SK-N-SH (cell line): Measurements from ENCODE around the gene MTFMT. TPM values are rescaled to one million over a fixed set of nuclear protein-coding genes. Genes with fewer than 3 reads are reported as not detected.

Source experiments
- CTCF ChIA-PET: fragments of 300-600, 350-600 bp; formaldehyde crosslinking; extraction: SDS; loops from one replicate; lab custom pipeline; 2021; lab: Yijun Ruan, JAX
- POLR2A ChIA-PET: fragments of 350-600 bp; sonication (Branson Sonifier 250); formaldehyde crosslinking; extraction: SDS; loops from one replicate; lab custom pipeline; 2020; ENCODE audit warnings: antibody characterized with exemption, inconsistent platforms; lab: Yijun Ruan, JAX
- DNase-seq: peaks from one replicate; pipeline ENCODE4 v3.0.0; 2012
- H2AFZ ChIP-seq: fragments of 200-600 bp; sonication (generic); 2 replicates; pipeline ENCODE4 v1.8.1; 2016; ENCODE audit warnings: antibody characterized with exemption, mild to moderate bottlenecking, low read depth
- H3F3A ChIP-seq: fragments of 200-600 bp; sonication (generic); replicated peaks from 2 replicates; pipeline ENCODE3; 2016; ENCODE audit warnings: antibody characterized with exemption, mild to moderate bottlenecking; ENCODE audit not compliant: insufficient read depth
- H3K27ac ChIP-seq, 2 experiments: fragments of 200-500 bp in 1 of 2; fragments of 200-600 bp in 1 of 2; sonication (Bioruptor generic) in 1 of 2; sonication (generic), shearing (Covaris generic) in 1 of 2; 2 replicates each; pipeline versions ENCODE4 v1.5.1 to v1.6.1; 2014 to 2016; ENCODE audit warnings: low read depth in 2 of 2, inconsistent platforms in 1 of 2, low read length in 1 of 2, mild to moderate bottlenecking in 1 of 2, mixed read lengths in 1 of 2
- H3K27me3 ChIP-seq: fragments of 200-600 bp; sonication (generic), shearing (Covaris generic); 2 replicates; pipeline ENCODE4 v1.6.1; 2016; ENCODE audit warnings: mixed run types; ENCODE audit not compliant: insufficient read depth
- H3K36me3 ChIP-seq, 2 experiments: fragments of 200-500 bp in 1 of 2; fragments of 200-600 bp in 1 of 2; sonication (Bioruptor generic) in 1 of 2; sonication (generic) in 1 of 2; replicated peaks in 1 of 2; 2 replicates each; pipeline versions ENCODE3 to v1.5.1; 2014 to 2016; ENCODE audit warnings: low read length in 1 of 2, mild to moderate bottlenecking in 1 of 2; ENCODE audit not compliant: insufficient read depth in 2 of 2, control insufficient read depth in 1 of 2
- H3K4me1 ChIP-seq, 2 experiments: fragments of 200-500 bp in 1 of 2; fragments of 200-600 bp in 1 of 2; sonication (Bioruptor generic) in 1 of 2; sonication (generic), shearing (Covaris generic) in 1 of 2; 2 replicates each; pipeline versions ENCODE4 v1.5.1 to v1.6.1; 2014 to 2016; ENCODE audit warnings: low read depth in 1 of 2, low read length in 1 of 2, mixed run types in 1 of 2; ENCODE audit not compliant: insufficient read depth in 2 of 2, control insufficient read depth in 1 of 2
- H3K4me2 ChIP-seq: fragments of 200-600 bp; sonication (generic), shearing (Covaris generic); 2 replicates; pipeline ENCODE4 v1.6.1; 2017; ENCODE audit warnings: mixed run types
- H3K4me3 ChIP-seq, 2 experiments: fragments of 200-500 bp in 1 of 2; fragments of 200-600 bp in 1 of 2; sonication (Bioruptor generic) in 1 of 2; sonication (generic), shearing (Covaris generic) in 1 of 2; 2 replicates each; pipeline versions ENCODE4 v1.5.1 to v1.8.1; 2014 to 2016; ENCODE audit warnings: low read depth in 2 of 2, inconsistent platforms in 1 of 2, low read length in 1 of 2, mild to moderate bottlenecking in 1 of 2, mixed read lengths in 1 of 2, moderate library complexity in 1 of 2
- H3K79me2 ChIP-seq: fragments of 200-600 bp; sonication (generic); 2 replicates; pipeline ENCODE4 v1.8.1; 2017; ENCODE audit warnings: mild to moderate bottlenecking; ENCODE audit not compliant: insufficient read depth
- H3K9ac ChIP-seq: fragments of 200-600 bp; sonication (generic); 2 replicates; pipeline ENCODE4 v1.6.1; 2017; ENCODE audit warnings: mixed run types
- H3K9me2 ChIP-seq: fragments of 200-600 bp; sonication (generic); 2 replicates; pipeline ENCODE4 v1.6.1; 2017; ENCODE audit warnings: mixed run types
- H3K9me3 ChIP-seq: fragments of 200-600 bp; sonication (generic); 2 replicates; pipeline ENCODE4 v1.6.1; 2017; ENCODE audit warnings: mixed run types, mild to moderate bottlenecking, moderate library complexity
- H4K20me1 ChIP-seq: fragments of 200-600 bp; sonication (generic); 2 replicates; pipeline ENCODE4 v1.6.1; 2017; ENCODE audit warnings: mild to moderate bottlenecking, mixed run types; ENCODE audit not compliant: insufficient read depth
- CHD2 ChIP-seq: fragments of 150-350 bp; IDR thresholded peaks from 2 replicates; pipeline ENCODE4 v1.6.1; 2018; ENCODE audit warnings: low read length; ENCODE audit not compliant: partially characterized antibody
- CTCF ChIP-seq: fragments of 200-600 bp; sonication (generic); IDR thresholded peaks from 2 replicates; pipeline ENCODE4 v1.6.1; 2017; ENCODE audit warnings: antibody characterized with exemption, mild to moderate bottlenecking, moderate library complexity
- EP300 ChIP-seq, 2 experiments: IDR thresholded peaks; 2 replicates each; pipeline versions ENCODE4 v1.4.0 to v1.6.1; 2012; ENCODE audit warnings: borderline replicate concordance in 1 of 2, low read depth in 1 of 2, low read length in 1 of 2
- FOSL2 ChIP-seq: IDR thresholded peaks from 2 replicates; pipeline ENCODE4 v1.4.0; 2012; ENCODE audit warnings: low read depth, mild to moderate bottlenecking, moderate library complexity, borderline replicate concordance
- FOXJ3 ChIP-seq: sonication (generic); formaldehyde crosslinking; IDR thresholded peaks from 2 replicates; pipeline ENCODE4 v1.5.1; 2020; ENCODE audit warnings: mild to moderate bottlenecking, missing genetic modification reagents
- FOXM1 ChIP-seq: IDR thresholded peaks from 2 replicates; pipeline ENCODE4 v1.4.0; 2012; ENCODE audit warnings: low read depth, mild to moderate bottlenecking
- GABPA ChIP-seq: IDR thresholded peaks from 2 replicates; pipeline ENCODE4 v1.4.0; 2012; ENCODE audit warnings: low read depth, mild to moderate bottlenecking
- GATA2 ChIP-seq: sonication (generic); formaldehyde crosslinking; IDR thresholded peaks from 2 replicates; pipeline ENCODE4 v1.5.0; 2020; ENCODE audit warnings: mild to moderate bottlenecking, missing genetic modification reagents
- JUND ChIP-seq: IDR thresholded peaks from 2 replicates; pipeline ENCODE4 v1.4.0; 2012
- MAX ChIP-seq: IDR thresholded peaks from 2 replicates; pipeline ENCODE4 v1.4.0; 2012; ENCODE audit warnings: low read depth
- PBX3 ChIP-seq: IDR thresholded peaks from 2 replicates; pipeline ENCODE4; 2012
- POLR2AphosphoS5 ChIP-seq: IDR thresholded peaks from 2 replicates; pipeline ENCODE4 v1.6.1; 2012; ENCODE audit warnings: low read depth, low read length
- RAD21 ChIP-seq: IDR thresholded peaks from 2 replicates; pipeline ENCODE4 v1.6.1; 2012; ENCODE audit warnings: mild to moderate bottlenecking, low read length
- RCOR1 ChIP-seq: fragments of 150-350 bp; IDR thresholded peaks from 2 replicates; pipeline ENCODE4 v1.6.1; 2017; ENCODE audit warnings: antibody characterized with exemption, low read length
- REST ChIP-seq: IDR thresholded peaks from 2 replicates; pipeline ENCODE4 v1.6.1; 2012; ENCODE audit warnings: mild to moderate bottlenecking, low read depth, low read length, moderate library complexity
- SMC3 ChIP-seq: IDR thresholded peaks from 2 replicates; pipeline ENCODE4 v1.6.1; 2012; ENCODE audit warnings: low read depth, low read length, improper control_type of control experiment
- YY1 ChIP-seq: IDR thresholded peaks from 2 replicates; pipeline ENCODE4 v1.4.0; 2012; ENCODE audit warnings: low read depth, mild to moderate bottlenecking
- ZBTB33 ChIP-seq: IDR thresholded peaks from 2 replicates; pipeline ENCODE4 v1.4.0; 2012; ENCODE audit warnings: low read depth, borderline replicate concordance
- WGBS: methylation state at CpG from one replicate; pipeline ENCODE4 v1.1.6; 2017; ENCODE audit warnings: low lambda C conversion rate; 5-methylcytosine and 5-hydroxymethylcytosine counted together
- polyA plus RNA-seq, 3 experiments: library from polyadenylated mRNA; depleted of rRNA; stranded (reverse); fragments of >200 nt; gene quantifications; 2 replicates each; pipeline ENCODE4 v1.2.3, GENCODE V29; 2012

The MTFMT gene
- polyA plus RNA-seq, 1 of the 3 experiments (the other 2 are of a cell fraction) = 12.1 TPM

GRCh38 chr15:65042776-65043327 is 13.4 kb upstream of the MTFMT start:
- Histone ChIP-seq H4K20me1 (no peaks in the 10 kb centered on the region), H3K9ac (no peak overlapping the region), H3K36me3 (no peaks in the 10 kb centered on the region), H3K27ac (no peak overlapping the region), H3F3A (no peaks in the 10 kb centered on the region), H3K4me1 (peaks cover 0 to 7% of the 10 kb centered on the region in 2 experiments; a peak in 1 of 4 replicates), H3K27me3 (no peaks in the 10 kb centered on the region), H3K4me2 (no peak overlapping the region), H3K9me2 (no peaks in the 10 kb centered on the region), H3K79me2 (no peaks in the 10 kb centered on the region), H2AFZ (no peak overlapping the region), H3K4me3 (no peak overlapping the region), H3K9me3 (no peaks in the 10 kb centered on the region)
- WGBS = 89% methylated on average over 4 of the region's 4 CpGs
- TF ChIP-seq YY1 = no peak
- TF ChIP-seq POLR2AphosphoS5 = no peak
- no peak for TF ChIP-seq JUND
- TF ChIP-seq GATA2 (CRISPR knock-in tag) = no peak
- no peak for TF ChIP-seq SMC3
- CTCF ChIA-PET = interaction anchor here (1.2 to 4.2 kb wide), 6 partner anchors 9 to 315 kb away, joined by 3 to 21 read pairs (median 4); partner anchors contain the start of gene RASL12
- no peak for DNase-seq
- POLR2A ChIA-PET = no interaction called here

- CTCF ChIA-PET = interaction anchor here (1.7 to 4.2 kb wide), 2 partner anchors 8 to 12 kb away, joined by 15 to 21 read pairs; no protein-coding TSS in a partner anchor
- H3K9me3 ChIP-seq = no peaks in the 10 kb centered on the region
- H2AFZ ChIP-seq = no peak overlapping the region
- no peak overlapping the region for H3K9ac ChIP-seq
- TF ChIP-seq PBX3 (no peak), GATA2 (CRISPR knock-in tag) (no peak), RCOR1 (no peak), CHD2 (no peak), FOXJ3 (CRISPR knock-in tag) (no peak), MAX (no peak), RAD21 (no peak), CTCF (no peak), FOXM1 (no peak), FOSL2 (no peak), REST (no peak), GABPA (no peak), JUND (no peak), EP300 (IDR thresholded peaks at IDR 0.05; ENCODE audit: borderline replicate concordance in 1 of 2, low read depth in 1 of 2, low read length in 1 of 2) (no peak), ZBTB33 (no peak)
- H3F3A ChIP-seq = no peaks in the 10 kb centered on the region
- H3K4me2 ChIP-seq = no peak overlapping the region
- 73% methylated on average over 2 of the region's 2 CpGs for WGBS
- no peaks in the 10 kb centered on the region for H3K27me3 ChIP-seq
- peaks cover 0 to 7% of the 10 kb centered on the region in 2 experiments; a peak in 1 of 4 replicates for H3K4me1 ChIP-seq
- H3K4me3 ChIP-seq = no peak overlapping the region
- H3K79me2 ChIP-seq = no peaks in the 10 kb centered on the region
- POLR2A ChIA-PET = no interaction called here
- H3K27ac ChIP-seq = no peak overlapping the region
- H3K9me2 ChIP-seq = no peaks in the 10 kb centered on the region
- H4K20me1 ChIP-seq = no peaks in the 10 kb centered on the region
- no peak for DNase-seq
- H3K36me3 ChIP-seq = no peaks in the 10 kb centered on the region
Observed at GRCh38 chr15:65041787-65042186, 12.3 kb upstream of the MTFMT start.
